Endodermal cell (in vitro differentiated cells): ENCODE measurements around the gene ADAMTS12. TPM values are rescaled to one million over a fixed set of nuclear protein-coding genes. Genes with fewer than 3 reads are reported as not detected.

ENCODE experiments used
- DNase-seq: peaks from one replicate; pipeline ENCODE4 v3.0.0-alpha.2; 2017
- H3K27ac ChIP-seq: 2 replicates; pipeline ENCODE4 v1.5.1; 2013; ENCODE audit warnings: mild to moderate bottlenecking, low read depth, low read length, moderate library complexity
- H3K27me3 ChIP-seq: 2 replicates; pipeline ENCODE4 v1.6.1; 2013; ENCODE audit warnings: mild to moderate bottlenecking, low read length, moderate library complexity; ENCODE audit not compliant: insufficient read depth, control insufficient read depth, poor library complexity, severe bottlenecking
- H3K36me3 ChIP-seq: 2 replicates; pipeline ENCODE4 v1.7.0; 2013; ENCODE audit warnings: mild to moderate bottlenecking, low read length, moderate library complexity; ENCODE audit not compliant: control insufficient read depth, insufficient read depth
- H3K4me1 ChIP-seq: one replicate; pipeline ENCODE4 v1.7.0; 2013; ENCODE audit warnings: low read length; ENCODE audit not compliant: control insufficient read depth, insufficient read depth
- H3K4me3 ChIP-seq: 2 replicates; pipeline ENCODE4 v1.5.1; 2013; ENCODE audit warnings: mild to moderate bottlenecking, low read length, moderate library complexity
- H3K9ac ChIP-seq: 2 replicates; pipeline ENCODE4 v1.6.1; 2013; ENCODE audit warnings: mild to moderate bottlenecking, low read length, moderate library complexity; ENCODE audit not compliant: poor library complexity, severe bottlenecking; ENCODE audit errors: extremely low read depth
- H3K9me3 ChIP-seq: 2 replicates; pipeline ENCODE4 v1.6.1; 2013; ENCODE audit warnings: mild to moderate bottlenecking, low read length, moderate library complexity; ENCODE audit not compliant: control insufficient read depth
- H3K27ac Mint-ChIP-seq: 2 replicates; pipeline ENCODE4 v1.8.0; 2020; ENCODE audit warnings: mixed read lengths
- H3K27me3 Mint-ChIP-seq: 2 replicates; pipeline ENCODE4 v1.8.0; 2021; ENCODE audit warnings: mild to moderate bottlenecking, mixed read lengths; ENCODE audit not compliant: insufficient read depth
- H3K36me3 Mint-ChIP-seq: 2 replicates; pipeline ENCODE4 v1.8.0; 2020; ENCODE audit warnings: low read depth, mixed read lengths
- H3K4me1 Mint-ChIP-seq: 2 replicates; pipeline ENCODE4 v1.8.0; 2020; ENCODE audit warnings: mixed read lengths
- H3K4me3 Mint-ChIP-seq: 2 replicates; pipeline ENCODE4 v1.8.0; 2020; ENCODE audit warnings: mild to moderate bottlenecking, moderate library complexity, mixed read lengths
- H3K9me3 Mint-ChIP-seq: 2 replicates; pipeline ENCODE4 v1.8.0; 2020; ENCODE audit warnings: mild to moderate bottlenecking, mixed read lengths
- CTCF ChIP-seq: fragments of 200-600 bp; sonication (generic); conservative IDR thresholded peaks from 2 replicates; pipeline ENCODE4 v1.5.0; 2021; ENCODE audit warnings: antibody characterized with exemption, mild to moderate bottlenecking
- WGBS, 2 experiments: methylation state at CpG; one replicate each; pipeline versions ENCODE4 v1.1.5 to v1.1.7; 2013; ENCODE audit warnings: missing lambda C conversion rate in 2 of 2, mixed read lengths in 1 of 2; ENCODE audit not compliant: insufficient coverage in 1 of 2, insufficient read length in 1 of 2; 5-methylcytosine and 5-hydroxymethylcytosine counted together
- total RNA-seq, 2 donors: library from RNA; stranded (reverse); fragmentation: NEBNext Ultra II Directional in 1 of 2; extraction: Animal tissue kit (Norgen Biotek cat#: 25700) in 1 of 2; gene quantifications; 2 replicates in 1 of 2; 3 replicates in 1 of 2; pipeline ENCODE4 v1.2.1, GENCODE V29; 2021

The ADAMTS12 gene
- total RNA-seq, 2 donors from 2014 or later, result 80.2 to 123 TPM

GRCh38 chr5:33565324-33565723, 326.5 kb downstream of the ADAMTS12 start:
- Histone ChIP-seq H3K27me3 (no peaks in the 10 kb centered on the region), H3K36me3 (no peaks in the 10 kb centered on the region), H3K4me3 (no peak overlapping the region), H3K9ac (no peak overlapping the region), H3K9me3 (no peaks in the 10 kb centered on the region), H3K27ac (no peak overlapping the region), H3K4me1 (no peaks in the 10 kb centered on the region)
- peaks cover 22% of the 10 kb centered on the region for H3K9me3 Mint-ChIP-seq
- H3K27me3 Mint-ChIP-seq, result no peaks in the 10 kb centered on the region
- no peak for TF ChIP-seq CTCF
- no peak for DNase-seq
- H3K4me3 Mint-ChIP-seq, result no peak overlapping the region
- 80 to 94% methylated on average over 1 to 2 of the region's 2 CpGs for WGBS, 2 experiments
- peaks cover 8% of the 10 kb centered on the region for H3K4me1 Mint-ChIP-seq
- H3K36me3 Mint-ChIP-seq, result peaks cover 24% of the 10 kb centered on the region
- no peak overlapping the region for H3K27ac Mint-ChIP-seq

DNA sequence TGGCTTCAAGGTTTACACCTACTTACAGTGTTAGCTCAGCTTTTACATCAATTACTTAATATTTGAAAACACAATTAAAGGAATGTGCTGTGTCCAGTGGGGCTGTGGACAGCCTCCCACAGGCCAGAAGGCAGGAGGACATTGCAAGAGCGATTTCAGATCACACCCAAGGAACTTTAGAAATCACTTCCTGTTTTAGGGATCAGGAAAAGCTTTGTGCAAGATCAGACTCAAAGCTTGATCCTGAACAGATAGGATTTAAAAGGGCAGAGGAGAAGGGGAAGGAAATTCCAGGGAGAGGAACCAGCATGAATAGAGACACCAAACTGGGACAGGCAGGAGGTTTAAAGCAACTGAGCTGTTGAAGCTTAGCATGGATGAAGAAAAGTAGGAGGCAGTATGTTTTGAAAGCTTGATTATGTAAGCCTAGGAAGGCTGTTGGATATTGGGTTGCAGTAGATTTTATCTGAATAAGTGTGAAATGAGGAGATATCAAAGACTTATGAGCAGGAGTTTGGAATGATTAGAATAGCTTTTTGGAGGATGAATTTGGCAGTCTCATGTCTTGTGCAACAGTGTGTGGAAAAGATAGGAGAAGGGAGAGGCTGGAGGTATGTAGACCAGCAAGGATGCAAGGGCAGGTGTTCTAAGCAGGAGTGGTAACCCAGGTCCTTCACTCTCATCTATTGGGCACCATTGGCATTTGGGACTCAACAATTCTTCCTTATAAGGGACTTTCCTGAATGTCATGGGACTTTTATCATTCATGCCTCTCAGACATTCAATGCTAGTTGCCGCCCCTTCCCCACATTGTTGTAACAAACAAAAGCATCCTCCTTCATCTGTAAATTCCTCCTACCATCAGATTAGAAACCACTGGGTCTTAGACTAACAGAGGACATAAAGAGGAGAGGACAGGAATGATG, 327.5 kb downstream of the ADAMTS12 start:
- TF ChIP-seq CTCF, result no peak
- H3K9me3 ChIP-seq, result no peaks in the 10 kb centered on the region
- no peak overlapping the region for H3K4me3 ChIP-seq
- no peak overlapping the region for H3K9ac ChIP-seq
- H3K27ac ChIP-seq, result no peak overlapping the region
- Mint-ChIP-seq H3K9me3 (peaks cover 13% of the 10 kb centered on the region), H3K4me3 (no peak overlapping the region), H3K4me1 (peaks cover 8% of the 10 kb centered on the region), H3K36me3 (peaks cover 19% of the 10 kb centered on the region), H3K27me3 (no peaks in the 10 kb centered on the region), H3K27ac (no peak overlapping the region)
- no peaks in the 10 kb centered on the region for H3K4me1 ChIP-seq
- 85 to 100% methylated on average over 1 to 2 of the region's 2 CpGs for WGBS, 2 experiments
- no peaks in the 10 kb centered on the region for H3K27me3 ChIP-seq
- H3K36me3 ChIP-seq, result no peaks in the 10 kb centered on the region
- DNase-seq, result no peak

DNA sequence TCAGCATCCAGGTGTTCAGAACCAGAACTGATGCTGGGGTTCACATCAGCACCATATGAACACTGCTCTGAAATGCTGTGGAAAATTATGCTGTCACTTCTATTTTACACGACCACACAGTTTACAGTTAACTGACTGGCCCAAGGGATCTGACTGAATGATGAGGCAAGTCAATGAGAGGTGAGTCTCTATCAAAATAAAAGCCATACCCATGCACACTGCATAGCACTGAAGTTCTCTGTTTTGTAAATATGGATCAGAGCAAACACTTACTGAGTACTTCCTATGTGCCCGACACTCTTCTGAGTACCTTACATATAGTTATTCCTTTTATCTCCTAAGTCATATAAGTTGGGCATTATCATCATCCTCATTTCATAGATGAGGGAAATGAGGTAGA, 328.3 kb downstream of the ADAMTS12 start:
- no peak overlapping the region for H3K4me3 Mint-ChIP-seq
- no peaks in the 10 kb centered on the region for H3K36me3 ChIP-seq
- H3K9ac ChIP-seq, result no peak overlapping the region
- H3K9me3 Mint-ChIP-seq, result peaks cover 6% of the 10 kb centered on the region
- no peak for TF ChIP-seq CTCF
- no peak overlapping the region for H3K4me3 ChIP-seq
- no peaks in the 10 kb centered on the region for H3K27me3 Mint-ChIP-seq
- H3K4me1 ChIP-seq, result no peaks in the 10 kb centered on the region
- peaks cover 18% of the 10 kb centered on the region for H3K36me3 Mint-ChIP-seq
- 80% methylated on average over 2 of the region's 2 CpGs; no CpG with 5 or more reads in 1 of the 2 experiments for WGBS, 2 experiments
- peak overlapping the region; percentile 39 for H3K27ac Mint-ChIP-seq
- no peak for DNase-seq
- no peaks in the 10 kb centered on the region for H3K9me3 ChIP-seq
- no peak overlapping the region for H3K27ac ChIP-seq
- H3K4me1 Mint-ChIP-seq, result peaks cover 8% of the 10 kb centered on the region
- no peaks in the 10 kb centered on the region for H3K27me3 ChIP-seq
